Muscle layer of colon (tissue), 2 donors: ENCODE data around the gene LYZL1.

ENCODE experiments used
- H3K27ac ChIP-seq: one replicate; pipeline ENCODE4 v1.7.0; 2013; ENCODE audit warnings: low read depth, mild to moderate bottlenecking, low read length, moderate library complexity
- H3K27me3 ChIP-seq, 2 donors: one replicate each; pipeline ENCODE4 v1.7.0; 2013; ENCODE audit warnings: low read length in 2 of 2, mild to moderate bottlenecking in 2 of 2; ENCODE audit not compliant: insufficient read depth in 2 of 2, control insufficient read depth in 1 of 2
- H3K36me3 ChIP-seq: one replicate; pipeline ENCODE4 v1.7.0; 2013; ENCODE audit warnings: mild to moderate bottlenecking, low read length; ENCODE audit not compliant: insufficient read depth
- H3K4me1 ChIP-seq: one replicate; pipeline ENCODE4 v1.7.0; 2013; ENCODE audit warnings: mild to moderate bottlenecking, low read length; ENCODE audit not compliant: insufficient read depth
- H3K4me3 ChIP-seq, 2 donors: one replicate each; pipeline ENCODE4 v1.7.0; 2013; ENCODE audit warnings: low read length in 2 of 2, low read depth in 1 of 2, mild to moderate bottlenecking in 1 of 2, moderate library complexity in 1 of 2
- H3K9ac ChIP-seq: one replicate; pipeline ENCODE4 v1.7.0; 2013; ENCODE audit warnings: low read length
- H3K9me3 ChIP-seq: one replicate; pipeline ENCODE4 v1.7.0; 2013; ENCODE audit warnings: mild to moderate bottlenecking, low read length
- donor health status: abdominal sarcoma.
- donor health status: Adenocarcinoma of cecum.

Gene LYZL1

DNA sequence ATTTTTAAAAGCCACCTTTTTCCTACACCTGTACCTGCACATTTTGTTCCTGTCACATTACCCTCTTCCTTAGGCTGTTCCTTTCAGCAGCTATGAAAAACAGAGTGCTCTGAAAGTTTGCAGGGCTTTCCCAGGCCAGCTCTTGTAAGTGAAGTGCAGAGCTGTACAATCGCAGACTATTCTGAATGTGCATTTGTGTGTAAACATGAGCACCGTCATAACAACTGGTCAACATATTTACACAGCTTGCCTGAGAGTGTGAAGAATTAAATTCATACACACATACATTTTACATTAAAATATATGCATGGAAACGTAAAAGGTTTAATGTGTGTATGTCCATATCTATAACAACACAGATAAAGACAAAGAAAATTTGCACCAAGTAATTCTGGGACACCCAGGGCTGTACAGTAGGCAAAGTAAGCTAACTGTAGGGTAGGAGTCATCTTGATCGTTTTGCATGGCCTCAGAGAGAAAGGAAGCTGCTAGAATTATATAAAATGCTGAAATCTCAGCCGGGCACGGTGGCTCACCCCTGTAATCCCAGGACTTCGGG is 23.6 kb upstream of the LYZL1 start:
- H3K9ac ChIP-seq: no peak overlapping the region
- H3K4me3 ChIP-seq: no peak overlapping the region
- H3K27me3 ChIP-seq: no peaks in the 10 kb centered on the region
- no peaks in the 10 kb centered on the region for H3K36me3 ChIP-seq
- H3K9me3 ChIP-seq: no peaks in the 10 kb centered on the region
- no peaks in the 10 kb centered on the region for H3K4me1 ChIP-seq
- H3K27ac ChIP-seq: no peak overlapping the region

DNA sequence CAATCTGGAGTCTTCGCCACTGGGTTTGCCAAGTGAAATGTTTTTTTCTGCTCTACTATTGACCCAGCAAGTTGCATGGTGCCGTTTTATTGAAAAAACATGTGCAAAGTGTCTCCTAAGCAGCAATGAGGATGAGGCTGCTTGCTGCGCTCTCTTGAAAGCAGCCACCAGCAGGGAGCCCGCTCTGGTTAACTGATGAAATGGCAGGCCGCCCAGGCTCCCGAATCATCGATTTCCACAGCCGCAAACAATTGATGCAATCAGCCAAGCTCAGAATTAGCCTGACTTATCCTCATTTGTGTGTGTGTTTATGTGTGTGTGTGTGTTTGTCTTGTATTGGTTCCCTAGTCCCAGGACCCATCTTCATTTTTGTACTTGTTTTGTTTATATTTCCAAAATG is 22.2 kb upstream of the LYZL1 start:
- no peaks in the 10 kb centered on the region for H3K36me3 ChIP-seq
- no peak overlapping the region for H3K4me3 ChIP-seq
- H3K27ac ChIP-seq: no peak overlapping the region

DNA sequence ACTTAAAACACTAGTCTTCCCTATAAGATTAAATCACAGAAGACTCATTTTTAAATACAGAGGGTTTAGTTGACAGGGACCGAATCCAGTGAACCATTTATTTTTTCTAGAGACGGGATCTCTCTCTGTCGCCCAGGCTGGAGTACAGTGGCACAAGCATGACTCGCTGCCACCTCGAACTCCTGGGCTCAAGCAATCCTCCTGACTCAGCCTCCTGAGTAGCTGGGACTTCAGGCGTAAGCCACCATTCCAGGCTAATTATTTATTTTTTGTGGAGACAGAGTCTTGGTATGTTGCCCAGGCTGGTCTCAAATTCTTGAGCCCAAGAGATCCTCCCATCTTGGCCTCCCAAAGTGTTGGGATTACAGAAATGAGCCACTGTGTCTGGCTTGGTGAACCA is 20.9 kb upstream of the LYZL1 start:
- Histone ChIP-seq H3K27me3 (no peaks in the 10 kb centered on the region), H3K36me3 (no peaks in the 10 kb centered on the region), H3K27ac (no peak overlapping the region), H3K9ac (no peak overlapping the region), H3K4me3 (no peak overlapping the region), H3K9me3 (no peaks in the 10 kb centered on the region), H3K4me1 (no peaks in the 10 kb centered on the region)

More for the DNA sequence above, 22.2 kb upstream of the LYZL1 start:
- no peaks in the 10 kb centered on the region for H3K4me1 ChIP-seq
- H3K9me3 ChIP-seq: no peaks in the 10 kb centered on the region
- H3K27me3 ChIP-seq: no peaks in the 10 kb centered on the region
- no peak overlapping the region for H3K9ac ChIP-seq

DNA sequence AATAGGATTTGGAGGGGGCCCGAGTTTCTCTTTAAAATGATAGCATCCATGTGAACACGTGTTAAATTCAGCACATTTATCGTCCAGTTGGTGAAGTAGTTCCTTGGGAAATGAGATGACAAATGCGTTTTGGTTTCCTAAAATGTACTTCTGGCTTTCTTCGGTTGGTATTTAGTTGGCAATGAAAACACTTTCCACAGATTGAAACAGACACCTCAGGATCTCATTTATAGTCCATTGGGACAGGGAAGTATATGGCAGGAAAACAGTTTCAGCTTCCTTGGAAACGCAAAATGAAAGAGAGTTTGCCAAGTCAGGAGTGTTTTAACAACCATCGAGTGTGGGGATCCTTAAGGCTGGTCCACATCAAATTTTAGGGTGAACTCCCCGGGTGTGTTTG is 19.4 kb upstream of the LYZL1 start:
- Histone ChIP-seq H3K4me1 (no peaks in the 10 kb centered on the region), H3K36me3 (no peaks in the 10 kb centered on the region), H3K27me3 (no peaks in the 10 kb centered on the region), H3K9me3 (no peaks in the 10 kb centered on the region), H3K4me3 (no peak overlapping the region), H3K27ac (no peak overlapping the region), H3K9ac (no peak overlapping the region)

DNA sequence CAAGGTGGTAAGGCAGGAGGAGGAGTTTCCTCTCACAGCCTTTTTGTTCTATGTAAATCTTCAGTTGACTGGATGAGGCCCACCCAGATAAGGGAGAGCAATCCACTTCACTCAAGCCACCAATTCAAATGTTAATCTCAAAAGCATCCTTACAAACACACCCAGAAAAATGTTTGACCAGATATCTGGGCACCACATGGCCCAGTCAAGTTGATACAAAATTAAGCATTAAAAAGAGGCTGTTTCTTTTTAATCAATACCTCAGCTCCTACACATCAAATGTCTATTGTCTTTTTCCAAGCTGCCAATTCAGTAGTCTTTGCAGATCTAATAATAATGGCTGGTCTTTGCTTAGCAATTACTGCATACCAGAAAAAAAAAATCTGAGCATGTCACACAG is 18.0 kb upstream of the LYZL1 start:
- Histone ChIP-seq H3K4me1 (no peaks in the 10 kb centered on the region), H3K9me3 (no peaks in the 10 kb centered on the region), H3K27ac (no peak overlapping the region), H3K9ac (no peak overlapping the region), H3K36me3 (no peaks in the 10 kb centered on the region), H3K4me3 (no peak overlapping the region), H3K27me3 (no peaks in the 10 kb centered on the region)

DNA sequence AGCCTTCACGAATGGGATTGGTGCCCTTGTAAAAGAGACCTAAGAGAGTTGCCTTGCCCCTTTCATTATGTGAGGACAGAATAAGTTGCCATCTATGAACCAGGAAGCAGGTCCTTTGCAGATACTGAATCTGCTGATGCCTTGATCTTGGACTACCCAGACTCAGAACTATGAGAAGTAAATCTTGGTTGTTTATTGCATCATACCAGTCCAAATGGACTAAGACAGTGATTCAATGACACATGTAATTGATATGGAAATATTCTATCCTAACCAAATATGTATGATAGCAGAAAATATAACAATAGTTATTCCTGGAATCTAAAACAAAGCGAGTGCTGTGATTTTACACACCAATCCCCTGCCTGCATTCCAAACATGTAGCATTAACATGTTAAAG is 17.0 kb upstream of the LYZL1 start:
- Histone ChIP-seq H3K4me3 (no peak overlapping the region), H3K4me1 (no peaks in the 10 kb centered on the region), H3K27me3 (no peaks in the 10 kb centered on the region), H3K9ac (no peak overlapping the region), H3K36me3 (no peaks in the 10 kb centered on the region), H3K27ac (no peak overlapping the region), H3K9me3 (no peaks in the 10 kb centered on the region)

DNA sequence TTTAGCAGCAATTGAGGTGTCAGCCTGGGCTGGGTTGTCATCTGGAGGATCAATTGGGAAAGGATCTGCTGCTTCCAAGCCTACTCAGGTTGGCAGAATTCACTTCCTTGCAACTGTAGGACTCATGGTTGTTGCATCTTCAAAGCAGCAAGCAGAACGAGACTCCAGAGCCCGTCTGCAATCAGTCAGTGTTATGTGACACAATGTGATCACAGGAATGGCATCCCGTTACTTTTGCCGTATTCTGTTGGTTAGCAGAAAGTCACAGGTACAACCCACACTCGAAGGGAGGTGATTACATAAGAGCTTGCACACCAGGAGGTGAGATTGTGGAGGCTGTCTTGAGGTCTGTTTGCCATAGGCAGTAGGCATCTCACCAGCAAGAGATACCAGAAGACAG is 15.4 kb upstream of the LYZL1 start:
- no peak overlapping the region for H3K4me3 ChIP-seq
- no peaks in the 10 kb centered on the region for H3K27me3 ChIP-seq
- H3K9me3 ChIP-seq: no peaks in the 10 kb centered on the region
- no peaks in the 10 kb centered on the region for H3K36me3 ChIP-seq
- H3K4me1 ChIP-seq: no peaks in the 10 kb centered on the region
- H3K27ac ChIP-seq: no peak overlapping the region
- no peak overlapping the region for H3K9ac ChIP-seq

DNA sequence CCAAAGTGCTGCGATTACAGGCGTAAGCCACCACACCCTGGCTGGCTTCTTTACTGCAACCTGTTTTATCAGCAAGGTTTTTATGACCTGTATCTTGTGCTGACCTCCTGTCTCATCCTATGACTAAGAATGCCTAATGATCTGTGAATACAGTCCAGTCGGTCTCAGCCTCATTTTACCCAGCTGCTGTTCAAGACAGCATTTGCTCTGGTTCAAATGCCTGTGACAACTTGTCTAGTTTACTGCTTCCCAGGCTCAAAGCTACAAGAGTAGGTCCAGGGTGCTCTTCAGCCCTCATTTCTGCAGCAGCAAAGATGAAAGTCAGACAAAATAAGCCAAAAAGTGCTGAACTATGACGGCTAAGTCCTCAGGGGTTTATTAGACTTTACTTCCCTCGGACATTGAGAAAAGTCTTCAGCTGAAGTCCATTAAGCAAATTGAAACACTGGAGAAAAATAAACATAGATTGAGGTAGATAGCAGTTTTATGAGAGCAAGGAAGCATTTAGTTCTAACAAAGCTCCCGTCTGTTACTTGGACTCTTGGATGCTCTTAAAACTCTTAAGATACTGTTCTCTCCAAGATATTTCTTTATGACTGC is 12.5 kb upstream of the LYZL1 start:
- Histone ChIP-seq H3K36me3 (no peaks in the 10 kb centered on the region), H3K27ac (no peak overlapping the region), H3K4me3 (no peak overlapping the region), H3K9me3 (no peaks in the 10 kb centered on the region), H3K9ac (no peak overlapping the region), H3K27me3 (no peaks in the 10 kb centered on the region), H3K4me1 (no peaks in the 10 kb centered on the region)

DNA sequence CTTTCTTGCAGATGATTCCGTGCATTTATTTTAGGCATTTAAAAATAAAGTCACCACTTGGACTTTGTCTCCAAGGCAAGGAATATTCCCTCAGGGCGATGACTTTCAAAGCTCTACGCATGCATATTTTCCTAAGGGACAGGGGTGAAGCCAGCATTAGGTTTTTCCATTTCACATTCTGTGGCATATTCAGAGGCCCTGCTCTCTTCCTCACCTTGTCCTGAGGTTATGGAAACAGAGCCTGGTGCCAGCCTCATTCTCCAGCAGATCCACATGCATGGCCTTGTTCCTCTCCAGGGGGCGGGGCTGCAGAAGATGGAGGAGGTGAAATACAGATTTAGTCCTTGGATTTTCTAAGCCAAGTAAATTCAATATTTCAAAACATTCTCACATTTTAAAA is 11.6 kb upstream of the LYZL1 start:
- no peaks in the 10 kb centered on the region for H3K4me1 ChIP-seq
- no peak overlapping the region for H3K4me3 ChIP-seq
- H3K27me3 ChIP-seq: no peaks in the 10 kb centered on the region
- H3K9me3 ChIP-seq: no peaks in the 10 kb centered on the region
- no peaks in the 10 kb centered on the region for H3K36me3 ChIP-seq
- H3K9ac ChIP-seq: no peak overlapping the region
- no peak overlapping the region for H3K27ac ChIP-seq

DNA sequence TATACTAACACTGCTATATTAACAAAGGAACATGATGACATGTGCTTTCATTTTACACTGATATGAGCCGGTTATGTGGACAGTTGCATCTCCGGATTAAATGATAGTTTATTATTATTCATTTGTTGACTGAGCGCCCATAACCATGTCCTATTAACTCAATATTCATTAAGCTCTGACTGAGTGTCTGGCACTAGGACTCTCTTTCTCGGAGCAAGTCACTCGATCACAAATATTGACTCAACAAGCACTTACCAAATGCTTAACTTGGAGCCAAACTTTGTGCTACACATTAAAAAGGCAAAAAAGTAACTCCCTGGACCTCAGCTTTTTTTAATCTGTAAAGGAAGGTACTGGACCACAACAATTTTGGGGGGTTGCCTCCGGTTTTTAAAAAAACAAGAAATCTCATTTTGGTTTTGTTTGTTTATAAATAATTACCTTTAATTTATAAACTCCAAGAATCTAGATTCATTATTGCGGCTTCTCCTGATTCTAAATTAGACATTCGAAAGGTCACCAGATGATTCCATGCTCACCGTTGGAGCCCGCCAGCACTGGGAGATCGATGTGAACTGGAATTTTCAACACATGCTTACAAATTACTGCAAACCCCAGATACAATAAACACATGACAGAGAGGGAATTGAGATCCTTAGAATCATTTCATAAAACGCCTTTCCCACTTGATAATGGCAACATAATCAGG is 8.9 kb upstream of the LYZL1 start:
- Histone ChIP-seq H3K4me1 (no peaks in the 10 kb centered on the region), H3K9ac (no peak overlapping the region), H3K27me3 (no peaks in the 10 kb centered on the region), H3K36me3 (no peaks in the 10 kb centered on the region), H3K27ac (no peak overlapping the region), H3K4me3 (no peak overlapping the region), H3K9me3 (no peaks in the 10 kb centered on the region)

DNA sequence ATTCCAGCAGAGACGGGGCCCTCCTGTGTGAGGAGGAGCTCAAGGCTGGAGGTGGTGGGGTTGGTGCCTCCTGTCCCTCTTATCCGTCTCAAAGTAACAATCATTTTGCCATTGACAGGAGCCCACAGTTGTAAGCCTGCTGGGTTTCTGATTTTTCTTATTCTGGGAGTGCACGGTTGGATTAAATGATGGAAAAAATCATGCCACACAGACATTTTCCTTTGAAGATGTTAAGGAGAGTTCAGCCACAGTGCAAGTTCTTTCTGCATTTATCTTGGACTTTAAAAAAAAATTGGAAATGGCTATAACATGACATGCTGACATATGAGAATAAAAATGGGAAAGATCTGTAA is 8.4 kb upstream of the LYZL1 start:
- H3K9ac ChIP-seq: no peak overlapping the region
- H3K27me3 ChIP-seq: no peaks in the 10 kb centered on the region
- no peaks in the 10 kb centered on the region for H3K4me1 ChIP-seq
- H3K9me3 ChIP-seq: no peaks in the 10 kb centered on the region
- H3K4me3 ChIP-seq: no peak overlapping the region
- H3K27ac ChIP-seq: no peak overlapping the region
- no peaks in the 10 kb centered on the region for H3K36me3 ChIP-seq

DNA sequence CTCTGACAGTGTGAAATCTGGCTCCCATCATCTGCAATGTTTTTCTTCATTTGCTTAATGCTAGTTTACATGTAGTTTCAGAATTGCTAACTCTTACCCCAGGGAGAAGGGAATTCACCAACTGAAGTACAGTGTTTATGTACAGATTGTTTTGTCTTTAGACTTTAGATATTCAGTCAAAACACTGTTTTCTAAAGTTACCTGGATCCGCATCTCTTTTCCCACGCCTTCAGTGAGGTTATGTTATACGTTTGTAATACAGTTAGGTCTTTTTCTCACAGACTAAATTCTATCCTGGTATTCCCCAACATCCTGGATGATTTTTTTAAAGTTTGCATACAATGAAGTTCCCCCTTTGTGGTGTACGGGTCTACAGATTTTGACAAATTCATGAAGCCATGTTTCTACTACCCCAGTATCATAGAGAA is 3.2 kb upstream of the LYZL1 start:
- Histone ChIP-seq H3K36me3 (no peaks in the 10 kb centered on the region), H3K9ac (no peak overlapping the region), H3K27ac (no peak overlapping the region), H3K9me3 (no peaks in the 10 kb centered on the region), H3K27me3 (no peaks in the 10 kb centered on the region), H3K4me3 (no peak overlapping the region), H3K4me1 (no peaks in the 10 kb centered on the region)
